ENCODE results near the gene ITGB8.

Gene ITGB8

DNA sequence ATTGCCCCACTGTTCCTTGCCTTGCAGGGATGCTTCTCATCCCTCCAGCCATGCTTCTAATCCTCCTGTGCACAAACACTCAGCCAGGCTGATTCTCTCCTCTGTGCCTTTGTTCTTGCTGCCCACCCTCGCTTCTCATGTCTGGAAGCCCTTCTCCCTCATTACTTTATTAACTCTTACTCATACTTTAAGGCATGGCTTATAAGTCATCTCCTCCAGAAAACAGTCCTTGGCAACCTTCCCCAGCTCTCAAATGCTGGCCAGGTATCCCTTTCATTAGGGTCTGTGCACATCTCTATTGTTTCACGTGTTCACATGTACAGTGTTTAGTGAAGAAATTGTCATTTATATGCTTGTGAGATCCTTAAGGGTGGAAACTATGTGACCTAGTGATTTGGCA, 62.9 kb downstream of the ITGB8 start:
- no peak for TF ChIP-seq EZH2 (IDR thresholded peaks at IDR 0.05; ENCODE audit: borderline replicate concordance, low read depth, low read length, severe bottlenecking)
- H3K27me3 ChIP-seq (ENCODE audit: insufficient read depth, low read length, poor library complexity): no peaks in the 10 kb centered on the region
- H3K4me2 ChIP-seq (ENCODE audit: insufficient read depth, low read length): no peak overlapping the region
- no peak overlapping the region for H3K4me3 ChIP-seq (ENCODE audit: low read depth in 1 of 2, low read length in 2 of 2)
- DNase-seq (no peak), ATAC-seq (ENCODE audit: insufficient read depth, low read depth) (no peak)
- no peaks in the 10 kb centered on the region for H3K4me1 ChIP-seq (ENCODE audit: insufficient read depth, low read length)
- no peak overlapping the region for H3K9ac ChIP-seq (ENCODE audit: low read depth, low read length)
- no peaks in the 10 kb centered on the region for H3K9me3 ChIP-seq (ENCODE audit: insufficient read depth, low read length, severe bottlenecking)
- no peak overlapping the region for H3K27ac ChIP-seq (ENCODE audit: low read length)
- H3K79me2 ChIP-seq (ENCODE audit: insufficient read depth, low read length): no peaks in the 10 kb centered on the region
- no peaks in the 10 kb centered on the region for H4K20me1 ChIP-seq (ENCODE audit: insufficient read depth, low read length)
- no peak overlapping the region for H2AFZ ChIP-seq (ENCODE audit: low read depth, low read length)
- no peaks in the 10 kb centered on the region for H3K36me3 ChIP-seq (ENCODE audit: insufficient read depth, low read length)

DNA sequence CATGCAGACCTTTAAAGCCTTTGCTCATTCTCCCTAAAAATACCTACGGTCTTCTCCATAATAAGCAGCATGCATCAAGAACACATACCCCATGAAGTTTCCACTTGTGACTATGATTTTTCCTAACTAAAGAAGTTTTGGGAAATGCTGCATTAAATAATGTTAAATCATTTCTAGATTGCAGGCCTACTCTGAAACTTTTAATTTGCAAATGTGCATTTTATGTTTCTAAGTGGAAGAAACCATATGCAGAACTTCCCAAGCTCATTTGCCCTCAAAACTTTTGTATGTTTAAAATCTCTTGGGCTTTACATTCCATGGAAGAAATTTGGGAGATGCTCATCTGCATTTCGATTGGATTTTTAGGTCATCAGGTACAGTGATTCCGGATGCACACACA, 63.6 kb downstream of the ITGB8 start:
- DNase-seq: no peak

DNA sequence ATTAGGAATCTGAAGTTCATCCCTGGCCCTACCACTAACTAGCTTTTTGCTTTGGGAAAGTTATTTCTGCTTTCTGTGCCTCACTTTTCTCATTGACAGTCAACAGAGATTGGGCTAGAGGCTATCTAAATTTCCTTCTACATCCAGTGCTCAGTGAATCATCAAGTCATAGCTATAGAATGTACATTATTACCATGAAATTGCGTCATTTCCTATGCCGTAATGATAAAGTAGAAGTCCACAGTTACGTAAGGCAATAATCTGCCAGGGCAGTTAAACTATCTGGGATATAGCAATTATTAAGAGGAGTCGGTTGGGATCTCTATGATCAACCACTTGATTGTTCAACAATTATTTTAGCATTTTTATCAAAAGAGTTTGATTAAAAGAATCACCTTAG, 64.4 kb downstream of the ITGB8 start:
- Histone ChIP-seq H3K79me2 (ENCODE audit: insufficient read depth, low read length) (no peaks in the 10 kb centered on the region), H3K4me3 (ENCODE audit: low read depth in 1 of 2, low read length in 2 of 2) (no peak overlapping the region), H3K27me3 (ENCODE audit: insufficient read depth, low read length, poor library complexity) (no peaks in the 10 kb centered on the region), H2AFZ (ENCODE audit: low read depth, low read length) (no peak overlapping the region), H4K20me1 (ENCODE audit: insufficient read depth, low read length) (no peaks in the 10 kb centered on the region), H3K4me2 (ENCODE audit: insufficient read depth, low read length) (no peak overlapping the region), H3K4me1 (ENCODE audit: insufficient read depth, low read length) (no peaks in the 10 kb centered on the region), H3K27ac (ENCODE audit: low read length) (no peak overlapping the region), H3K9ac (ENCODE audit: low read depth, low read length) (no peak overlapping the region), H3K36me3 (ENCODE audit: insufficient read depth, low read length) (no peaks in the 10 kb centered on the region), H3K9me3 (ENCODE audit: insufficient read depth, low read length, severe bottlenecking) (no peaks in the 10 kb centered on the region)
- DNase-seq (no peak), ATAC-seq (ENCODE audit: insufficient read depth, low read depth) (no peak)
- TF ChIP-seq, protein P1, sequence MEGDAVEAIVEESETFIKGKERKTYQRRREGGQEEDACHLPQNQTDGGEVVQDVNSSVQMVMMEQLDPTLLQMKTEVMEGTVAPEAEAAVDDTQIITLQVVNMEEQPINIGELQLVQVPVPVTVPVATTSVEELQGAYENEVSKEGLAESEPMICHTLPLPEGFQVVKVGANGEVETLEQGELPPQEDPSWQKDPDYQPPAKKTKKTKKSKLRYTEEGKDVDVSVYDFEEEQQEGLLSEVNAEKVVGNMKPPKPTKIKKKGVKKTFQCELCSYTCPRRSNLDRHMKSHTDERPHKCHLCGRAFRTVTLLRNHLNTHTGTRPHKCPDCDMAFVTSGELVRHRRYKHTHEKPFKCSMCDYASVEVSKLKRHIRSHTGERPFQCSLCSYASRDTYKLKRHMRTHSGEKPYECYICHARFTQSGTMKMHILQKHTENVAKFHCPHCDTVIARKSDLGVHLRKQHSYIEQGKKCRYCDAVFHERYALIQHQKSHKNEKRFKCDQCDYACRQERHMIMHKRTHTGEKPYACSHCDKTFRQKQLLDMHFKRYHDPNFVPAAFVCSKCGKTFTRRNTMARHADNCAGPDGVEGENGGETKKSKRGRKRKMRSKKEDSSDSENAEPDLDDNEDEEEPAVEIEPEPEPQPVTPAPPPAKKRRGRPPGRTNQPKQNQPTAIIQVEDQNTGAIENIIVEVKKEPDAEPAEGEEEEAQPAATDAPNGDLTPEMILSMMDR (IDR thresholded peaks at IDR 0.05; ENCODE audit: borderline replicate concordance, extremely low read depth, low read length, poor library complexity, severe bottlenecking): no peak
- TF ChIP-seq EZH2 (IDR thresholded peaks at IDR 0.05; ENCODE audit: borderline replicate concordance, low read depth, low read length, severe bottlenecking): no peak

More for the DNA sequence above, 63.6 kb downstream of the ITGB8 start:
- no peaks in the 10 kb centered on the region for H4K20me1 ChIP-seq (ENCODE audit: insufficient read depth, low read length)
- no peak overlapping the region for H3K9ac ChIP-seq (ENCODE audit: low read depth, low read length)
- H3K4me1 ChIP-seq (ENCODE audit: insufficient read depth, low read length): no peaks in the 10 kb centered on the region
- H3K4me3 ChIP-seq (ENCODE audit: low read depth in 1 of 2, low read length in 2 of 2): no peak overlapping the region
- no peaks in the 10 kb centered on the region for H3K36me3 ChIP-seq (ENCODE audit: insufficient read depth, low read length)
- no peak for TF ChIP-seq EZH2 (IDR thresholded peaks at IDR 0.05; ENCODE audit: borderline replicate concordance, low read depth, low read length, severe bottlenecking)
- no peaks in the 10 kb centered on the region for H3K79me2 ChIP-seq (ENCODE audit: insufficient read depth, low read length)
- no peak overlapping the region for H3K4me2 ChIP-seq (ENCODE audit: insufficient read depth, low read length)
- no peaks in the 10 kb centered on the region for H3K27me3 ChIP-seq (ENCODE audit: insufficient read depth, low read length, poor library complexity)
- ATAC-seq (ENCODE audit: insufficient read depth, low read depth): no peak
- H2AFZ ChIP-seq (ENCODE audit: low read depth, low read length): no peak overlapping the region
- no peak overlapping the region for H3K27ac ChIP-seq (ENCODE audit: low read length)
- no peaks in the 10 kb centered on the region for H3K9me3 ChIP-seq (ENCODE audit: insufficient read depth, low read length, severe bottlenecking)

DNA sequence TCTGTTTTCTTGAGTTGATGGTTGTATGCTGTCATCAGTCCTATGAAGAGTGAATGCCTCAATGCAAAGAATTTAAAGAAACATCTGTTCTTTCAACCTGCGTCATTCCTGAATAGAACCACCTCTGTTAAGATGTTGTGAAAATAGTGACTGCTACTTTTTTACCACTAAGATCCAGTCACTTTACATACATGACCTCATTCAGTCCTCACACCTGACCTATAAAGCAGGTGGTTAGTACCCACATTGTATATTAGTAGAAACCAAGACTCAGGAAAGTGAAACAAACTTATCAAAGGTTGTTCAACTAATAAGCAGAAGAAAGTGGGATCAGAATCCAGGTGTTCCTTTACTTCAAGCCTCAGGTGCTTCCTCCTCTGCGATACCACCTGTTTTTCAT, 64.8 kb downstream of the ITGB8 start:
- no peak overlapping the region for H3K4me2 ChIP-seq (ENCODE audit: insufficient read depth, low read length)

More for the DNA sequence above, 64.8 kb downstream of the ITGB8 start:
- H3K27me3 ChIP-seq (ENCODE audit: insufficient read depth, low read length, poor library complexity): no peaks in the 10 kb centered on the region
- H4K20me1 ChIP-seq (ENCODE audit: insufficient read depth, low read length): no peaks in the 10 kb centered on the region
- H3K9me3 ChIP-seq (ENCODE audit: insufficient read depth, low read length, severe bottlenecking): no peaks in the 10 kb centered on the region
- H3K4me3 ChIP-seq (ENCODE audit: low read depth in 1 of 2, low read length in 2 of 2): no peak overlapping the region
- no peaks in the 10 kb centered on the region for H3K4me1 ChIP-seq (ENCODE audit: insufficient read depth, low read length)
- no peak overlapping the region for H2AFZ ChIP-seq (ENCODE audit: low read depth, low read length)
- no peaks in the 10 kb centered on the region for H3K79me2 ChIP-seq (ENCODE audit: insufficient read depth, low read length)
- TF ChIP-seq, protein P1 (IDR thresholded peaks at IDR 0.05; ENCODE audit: borderline replicate concordance, extremely low read depth, low read length, poor library complexity, severe bottlenecking): no peak
- no peak for TF ChIP-seq EZH2 (IDR thresholded peaks at IDR 0.05; ENCODE audit: borderline replicate concordance, low read depth, low read length, severe bottlenecking)
- DNase-seq (no peak), ATAC-seq (ENCODE audit: insufficient read depth, low read depth) (no peak)
- no peak overlapping the region for H3K9ac ChIP-seq (ENCODE audit: low read depth, low read length)
- H3K36me3 ChIP-seq (ENCODE audit: insufficient read depth, low read length): no peaks in the 10 kb centered on the region
- H3K27ac ChIP-seq (ENCODE audit: low read length): no peak overlapping the region

Data from DND-41 (cell line).